HEK293 (cell line): ENCODE measurements around the gene TSPO.
A peak's percentile ranks its signal among the peaks of the same experiment; 100 is the strongest.

Source experiments
- EGR2 ChIP-seq: fragments of 450-650 bp; formaldehyde crosslinking; IDR thresholded peaks from 2 replicates; pipeline ENCODE4 v1.5.1; 2016; ENCODE audit warnings: low read depth, missing biosample characterization, missing genetic modification characterization
- GFI1B ChIP-seq: fragments of 450-650 bp; formaldehyde crosslinking; IDR thresholded peaks from 2 replicates; pipeline ENCODE4 v1.5.1; 2016; ENCODE audit warnings: missing biosample characterization, missing genetic modification characterization
- GLIS2 ChIP-seq: fragments of 450-650 bp; formaldehyde crosslinking; IDR thresholded peaks from 2 replicates; pipeline ENCODE4 v1.5.1; 2016; ENCODE audit warnings: missing biosample characterization, missing genetic modification characterization
- KLF1 ChIP-seq: fragments of 450-650 bp; formaldehyde crosslinking; IDR thresholded peaks from 2 replicates; pipeline ENCODE4 v1.5.1; 2016; ENCODE audit warnings: missing biosample characterization, missing genetic modification characterization
- KLF17 ChIP-seq: fragments of 450-650 bp; formaldehyde crosslinking; IDR thresholded peaks from 2 replicates; pipeline ENCODE4 v1.5.1; 2016; ENCODE audit warnings: missing biosample characterization, missing genetic modification characterization
- PATZ1 ChIP-seq: fragments of 450-650 bp; formaldehyde crosslinking; IDR thresholded peaks from 2 replicates; pipeline ENCODE4 v1.5.1; 2016; ENCODE audit warnings: missing biosample characterization, missing genetic modification characterization
- PBX3 ChIP-seq: sonication (generic); formaldehyde crosslinking; IDR thresholded peaks from 2 replicates; pipeline ENCODE4 v1.8.1; 2022; ENCODE audit warnings: mild to moderate bottlenecking, moderate library complexity, missing genetic modification reagents
- PRDM10 ChIP-seq: fragments of 450-650 bp; formaldehyde crosslinking; IDR thresholded peaks from 2 replicates; pipeline ENCODE4 v1.5.1; 2016; ENCODE audit warnings: missing biosample characterization, missing genetic modification characterization
- SP3 ChIP-seq: fragments of 450-650 bp; formaldehyde crosslinking; IDR thresholded peaks from 2 replicates; pipeline ENCODE4 v1.5.1; 2016; ENCODE audit warnings: missing biosample characterization, missing genetic modification characterization
- TCF7L2 ChIP-seq: IDR thresholded peaks from 2 replicates; pipeline ENCODE4 v1.6.1; 2011; ENCODE audit warnings: low read depth, mild to moderate bottlenecking, inconsistent platforms, low read length, moderate library complexity, borderline replicate concordance
- ZFHX2 ChIP-seq: fragments of 450-650 bp; formaldehyde crosslinking; conservative IDR thresholded peaks from 2 replicates; pipeline ENCODE4 v1.5.1; 2016; ENCODE audit warnings: missing biosample characterization, missing genetic modification characterization
- ZFP37 ChIP-seq: fragments of 450-650 bp; formaldehyde crosslinking; IDR thresholded peaks from 2 replicates; pipeline ENCODE4 v1.5.1; 2016; ENCODE audit warnings: missing biosample characterization, missing genetic modification characterization
- ZNF16 ChIP-seq: fragments of 450-650 bp; formaldehyde crosslinking; IDR thresholded peaks from 2 replicates; pipeline ENCODE4 v1.5.1; 2016; ENCODE audit warnings: low read depth, missing biosample characterization, missing genetic modification characterization
- ZNF18 ChIP-seq: fragments of 450-650 bp; formaldehyde crosslinking; IDR thresholded peaks from 2 replicates; pipeline ENCODE4 v1.5.1; 2016; ENCODE audit warnings: missing biosample characterization, missing genetic modification characterization
- ZNF214 ChIP-seq: fragments of 450-650 bp; formaldehyde crosslinking; IDR thresholded peaks from 2 replicates; pipeline ENCODE4 v1.5.1; 2017; ENCODE audit warnings: missing biosample characterization, mild to moderate bottlenecking, missing genetic modification characterization, borderline replicate concordance
- ZNF366 ChIP-seq: fragments of 450-650 bp; formaldehyde crosslinking; conservative IDR thresholded peaks from 2 replicates; pipeline ENCODE4 v1.5.1; 2016; ENCODE audit warnings: missing biosample characterization, missing genetic modification characterization
- ZNF416 ChIP-seq: fragments of 450-650 bp; formaldehyde crosslinking; IDR thresholded peaks from 2 replicates; pipeline ENCODE4 v1.5.1; 2016; ENCODE audit warnings: missing biosample characterization, missing genetic modification characterization
- ZNF48 ChIP-seq: fragments of 450-650 bp; formaldehyde crosslinking; IDR thresholded peaks from 2 replicates; pipeline ENCODE4 v1.5.1; 2016; ENCODE audit warnings: missing biosample characterization, missing genetic modification characterization
- ZNF580 ChIP-seq: fragments of 450-650 bp; formaldehyde crosslinking; IDR thresholded peaks from 2 replicates; pipeline ENCODE4 v1.5.1; 2016; ENCODE audit warnings: missing biosample characterization, missing genetic modification characterization
- ZNF610 ChIP-seq: fragments of 450-650 bp; formaldehyde crosslinking; IDR thresholded peaks from 2 replicates; pipeline ENCODE4 v1.5.1; 2016; ENCODE audit warnings: missing biosample characterization, missing genetic modification characterization, borderline replicate concordance
- ZNF629 ChIP-seq: fragments of 450-650 bp; formaldehyde crosslinking; IDR thresholded peaks from 2 replicates; pipeline ENCODE4 v1.5.1; 2017; ENCODE audit warnings: missing biosample characterization, missing genetic modification characterization
- ZNF654 ChIP-seq: fragments of 450-650 bp; formaldehyde crosslinking; IDR thresholded peaks from 2 replicates; pipeline ENCODE4 v1.5.1; 2016; ENCODE audit warnings: low read depth, missing biosample characterization, missing genetic modification characterization
- ZNF76 ChIP-seq: fragments of 450-650 bp; formaldehyde crosslinking; IDR thresholded peaks from 2 replicates; pipeline ENCODE4; 2016; ENCODE audit warnings: low read depth, missing biosample characterization, missing genetic modification characterization, borderline replicate concordance

The TSPO gene

GRCh38 chr22:43126501-43127165 is 24.7 kb upstream of the TSPO start (continued):
- no peak for TF ChIP-seq TCF7L2
- TF ChIP-seq EGR2 (tag by site-specific recombination) = peak; percentile 76
- TF ChIP-seq ZNF580 (tag by site-specific recombination) = no peak
- no peak for TF ChIP-seq ZNF76 (tag by site-specific recombination)
- no peak for TF ChIP-seq ZNF654 (tag by site-specific recombination)
- peak; percentile 21; the same call in 1 of the 2 replicates for TF ChIP-seq KLF17
- TF ChIP-seq GFI1B (tag by site-specific recombination) = no peak
- no peak for TF ChIP-seq PBX3
- TF ChIP-seq ZNF18 = no peak
- peak; percentile 53 for TF ChIP-seq GLIS2 (tag by site-specific recombination)
- no peak for TF ChIP-seq ZFP37 (tag by site-specific recombination)
- peak; percentile 84 for TF ChIP-seq ZFHX2
- no peak for TF ChIP-seq ZNF214 (tag by site-specific recombination)
- TF ChIP-seq ZNF366 (tag by site-specific recombination) = no peak
- no peak; the same call in 1 of the 2 replicates for TF ChIP-seq PRDM10 (tag by site-specific recombination)
- TF ChIP-seq ZNF48 (tag by site-specific recombination) = no peak
- no peak for TF ChIP-seq ZNF610
- no peak for TF ChIP-seq ZNF16 (tag by site-specific recombination)
- TF ChIP-seq KLF1 = peak; percentile 84
- peak; percentile 73 for TF ChIP-seq PATZ1
- TF ChIP-seq SP3 (tag by site-specific recombination) = peak; percentile 23; the same call in 1 of the 2 replicates
- TF ChIP-seq ZNF629 = no peak
- no peak for TF ChIP-seq ZNF416 (tag by site-specific recombination)
